Breast epithelium (tissue), 4 donors: ENCODE measurements around the gene GALNT9. TPM values are rescaled to one million over a fixed set of nuclear protein-coding genes. Genes with fewer than 3 reads are reported as not detected.

Source experiments
- DNase-seq, 2 donors: peaks; one replicate each; pipeline ENCODE4 v3.0.0-alpha.2; 2019; ENCODE audit warnings: low spot score in 2 of 2
- H3K27ac ChIP-seq, 2 donors: fragments of 200-600 bp; sonication (generic) in 1 of 2; one replicate each; pipeline ENCODE4 v1.5.1; 2016 to 2019; ENCODE audit warnings: mild to moderate bottlenecking in 1 of 2
- H3K27me3 ChIP-seq, 2 donors: fragments of 200-600 bp; sonication (generic) in 1 of 2; one replicate each; pipeline versions ENCODE4 v1.5.1 to v1.6.0; 2017 to 2019; ENCODE audit warnings: control low read depth in 1 of 2, mild to moderate bottlenecking in 1 of 2
- H3K36me3 ChIP-seq: fragments of 200-600 bp; one replicate; pipeline ENCODE4 v1.5.1; 2019
- H3K4me1 ChIP-seq, 2 donors: fragments of 200-600 bp; sonication (generic); one replicate each; pipeline ENCODE4 v1.5.1; 2016 to 2019; ENCODE audit warnings: control low read depth in 1 of 2
- H3K4me3 ChIP-seq, 3 donors: fragments of 200-600 bp; sonication (generic); 1 replicate in 2 of 3; 2 replicates in 1 of 3; pipeline ENCODE4 v1.5.1; 2016 to 2019; ENCODE audit warnings: mild to moderate bottlenecking in 3 of 3, moderate library complexity in 2 of 3
- H3K9me3 ChIP-seq, 2 donors: fragments of 200-600 bp; sonication (generic) in 1 of 2; one replicate each; pipeline ENCODE4 v1.5.1; 2016 to 2019; ENCODE audit warnings: control low read depth in 1 of 2
- CTCF ChIP-seq, 3 donors: fragments of 450-650 bp; IDR thresholded peaks; one replicate each; pipeline ENCODE4 v1.5.1; 2016 to 2017; ENCODE audit warnings: antibody characterized with exemption in 3 of 3, mild to moderate bottlenecking in 3 of 3, moderate library complexity in 3 of 3
- POLR2A ChIP-seq: fragments of 450-650 bp; IDR thresholded peaks from one replicate; pipeline ENCODE4 v1.6.1; 2016; ENCODE audit warnings: antibody characterized with exemption, mild to moderate bottlenecking, moderate library complexity
- POLR2AphosphoS5 ChIP-seq, 3 donors: sonication (generic); formaldehyde crosslinking; IDR thresholded peaks; one replicate each; pipeline ENCODE4 v1.6.1; 2017; ENCODE audit warnings: antibody characterized with exemption in 3 of 3
- intact Hi-C: fragments of 100-400 bp; cut with DNase I; formaldehyde crosslinking; loops from one replicate; pipeline ENCODE4 v1.15.1; 2023; ENCODE audit warnings: low total_unique reads
- total RNA-seq, 3 donors: library from RNA; depleted of rRNA; stranded (reverse); fragments of >200 nt; gene quantifications; one replicate each; pipeline ENCODE4 v1.1.0, GENCODE V29; 2016

The GALNT9 gene
- total RNA-seq, 3 donors from 2014 or later, result 2.9 TPM; not detected in 2

GRCh38 chr12:132344601-132345000 lies 15.2 kb upstream of the GALNT9 start:
- TF ChIP-seq CTCF (IDR thresholded peaks at IDR 0.05) (no peak), POLR2A (no peak), POLR2AphosphoS5 (IDR thresholded peaks at IDR 0.05) (no peak)
- no peaks in the 10 kb centered on the region for H3K36me3 ChIP-seq
- no peak overlapping the region for H3K27ac ChIP-seq
- intact Hi-C loops, result no loop called here
- H3K4me3 ChIP-seq, result no peak overlapping the region
- DNase-seq, result no peak
- H3K4me1 ChIP-seq, result no peaks in the 10 kb centered on the region
- H3K9me3 ChIP-seq, result no peaks in the 10 kb centered on the region
- peaks cover 0 to 70% of the 10 kb centered on the region in 2 donors for H3K27me3 ChIP-seq

- Histone ChIP-seq H3K4me1 (no peaks in the 10 kb centered on the region), H3K4me3 (no peak overlapping the region), H3K36me3 (no peaks in the 10 kb centered on the region), H3K9me3 (no peaks in the 10 kb centered on the region), H3K27ac (no peak overlapping the region), H3K27me3 (peaks cover 0 to 74% of the 10 kb centered on the region in 2 donors)
- intact Hi-C loops, result no loop called here
- TF ChIP-seq CTCF (IDR thresholded peaks at IDR 0.05) (no peak), POLR2A (no peak), POLR2AphosphoS5 (IDR thresholded peaks at IDR 0.05) (no peak)
- DNase-seq, result no peak
These were observed 14.8 kb upstream of the GALNT9 start for GRCh38 chr12:132344181-132344580.

- Histone ChIP-seq H3K4me1 (no peaks in the 10 kb centered on the region), H3K4me3 (no peak overlapping the region), H3K27ac (no peak overlapping the region), H3K9me3 (no peaks in the 10 kb centered on the region), H3K36me3 (no peaks in the 10 kb centered on the region), H3K27me3 (peaks cover 0 to 82% of the 10 kb centered on the region in 2 donors)
- DNase-seq, result no peak
- TF ChIP-seq POLR2AphosphoS5 (IDR thresholded peaks at IDR 0.05), result no peak
- no peak for TF ChIP-seq POLR2A
- TF ChIP-seq CTCF (IDR thresholded peaks at IDR 0.05), result no peak
- intact Hi-C loops, result no loop called here
These were observed 14.1 kb upstream of the GALNT9 start for GRCh38 chr12:132343294-132344004.

GRCh38 chr12:132342251-132343227 lies 13.2 kb upstream of the GALNT9 start:
- TF ChIP-seq POLR2A (no peak), CTCF (IDR thresholded peaks at IDR 0.05) (no peak), POLR2AphosphoS5 (IDR thresholded peaks at IDR 0.05) (no peak)
- no peak for DNase-seq
- intact Hi-C loops, result no loop called here
- Histone ChIP-seq H3K4me3 (no peak overlapping the region), H3K36me3 (no peaks in the 10 kb centered on the region), H3K4me1 (no peaks in the 10 kb centered on the region), H3K9me3 (no peaks in the 10 kb centered on the region), H3K27ac (no peak overlapping the region), H3K27me3 (peaks cover 0 to 89% of the 10 kb centered on the region in 2 donors)
